Suprapubic skin (tissue), 4 donors: ENCODE results near the gene GRIFIN. TPM values are rescaled to one million over a fixed set of nuclear protein-coding genes. Genes with fewer than 3 reads are reported as not detected.

Experiments used
- DNase-seq, 2 donors: peaks; one replicate each; pipeline ENCODE4 v3.0.0-alpha.2; 2019; ENCODE audit warnings: low spot score in 2 of 2
- H3K27ac ChIP-seq: fragments of 200-600 bp; sonication (generic); one replicate; pipeline ENCODE4 v1.5.1; 2019
- H3K27me3 ChIP-seq: fragments of 200-600 bp; sonication (generic); one replicate; pipeline ENCODE4 v1.5.1; 2019
- H3K36me3 ChIP-seq: fragments of 200-600 bp; sonication (generic); one replicate; pipeline ENCODE4 v1.5.1; 2019
- H3K4me1 ChIP-seq: fragments of 200-600 bp; sonication (generic); one replicate; pipeline ENCODE4 v1.5.1; 2019
- H3K4me3 ChIP-seq: fragments of 200-600 bp; sonication (generic); one replicate; pipeline ENCODE4 v1.5.1; 2019; ENCODE audit warnings: mild to moderate bottlenecking
- H3K9me3 ChIP-seq: fragments of 200-600 bp; sonication (generic); one replicate; pipeline ENCODE4 v1.5.1; 2019
- CTCF ChIP-seq, 2 donors: fragments of 200-600 bp in 1 of 2; fragments of 450-650 bp in 1 of 2; sonication (generic) in 1 of 2; IDR thresholded peaks; one replicate each; pipeline ENCODE4 v1.5.1; 2016 to 2019; ENCODE audit warnings: antibody characterized with exemption in 2 of 2, mild to moderate bottlenecking in 1 of 2, moderate library complexity in 1 of 2
- EP300 ChIP-seq: sonication (generic); formaldehyde crosslinking; IDR thresholded peaks from one replicate; pipeline ENCODE4 v1.6.1; 2017; ENCODE audit warnings: antibody characterized with exemption
- POLR2A ChIP-seq, 2 donors: fragments of 450-650 bp; IDR thresholded peaks; one replicate each; pipeline ENCODE4 v1.6.1; 2017; ENCODE audit warnings: antibody characterized with exemption in 2 of 2, mild to moderate bottlenecking in 2 of 2, moderate library complexity in 2 of 2
- POLR2AphosphoS5 ChIP-seq, 3 donors: sonication (generic); formaldehyde crosslinking; IDR thresholded peaks; one replicate each; pipeline ENCODE4 v1.6.1; 2017; ENCODE audit warnings: antibody characterized with exemption in 3 of 3
- WGBS: methylation state at CpG from one replicate; pipeline ENCODE4 v1.1.5; 2018; 5-methylcytosine and 5-hydroxymethylcytosine counted together
- total RNA-seq, 4 donors: library from RNA; depleted of rRNA; stranded (reverse); fragments of >200 nt; gene quantifications; one replicate each; pipeline ENCODE4 v1.1.0, GENCODE V29; 2016

Gene GRIFIN
- total RNA-seq, 4 donors from 2014 or later = not detected

GRCh38 chr7:2511769-2512168 is 35.6 kb upstream of the GRIFIN start:
- Histone ChIP-seq H3K9me3 (no peaks in the 10 kb centered on the region), H3K4me1 (peaks cover 53% of the 10 kb centered on the region), H3K4me3 (peak overlapping the region; percentile 21), H3K27me3 (no peaks in the 10 kb centered on the region), H3K36me3 (no peaks in the 10 kb centered on the region), H3K27ac (peak overlapping the region; percentile 63)
- no peak for TF ChIP-seq POLR2A (IDR thresholded peaks at IDR 0.05)
- no peak for TF ChIP-seq EP300
- no peak for TF ChIP-seq POLR2AphosphoS5 (IDR thresholded peaks at IDR 0.05)
- TF ChIP-seq CTCF (IDR thresholded peaks at IDR 0.05) = no peak
- WGBS = 92% methylated on average over 6 of the region's 18 CpGs
- DNase-seq = no peak

GRCh38 chr7:2510909-2511768 is 34.9 kb upstream of the GRIFIN start:
- WGBS = 58% methylated on average over 3 of the region's 27 CpGs
- TF ChIP-seq POLR2A (IDR thresholded peaks at IDR 0.05) = no peak
- no peak for TF ChIP-seq CTCF (IDR thresholded peaks at IDR 0.05)
- no peak for TF ChIP-seq EP300
- no peak for TF ChIP-seq POLR2AphosphoS5 (IDR thresholded peaks at IDR 0.05)
- no peaks in the 10 kb centered on the region for H3K36me3 ChIP-seq
- no peaks in the 10 kb centered on the region for H3K9me3 ChIP-seq
- H3K27ac ChIP-seq = peak overlapping the region; percentile 63
- no peak for DNase-seq
- no peaks in the 10 kb centered on the region for H3K27me3 ChIP-seq
- H3K4me1 ChIP-seq = peaks cover 53% of the 10 kb centered on the region
- H3K4me3 ChIP-seq = peak overlapping the region; percentile 21

GRCh38 chr7:2510130-2510776 is 34.1 kb upstream of the GRIFIN start:
- 87% methylated on average over 8 of the region's 13 CpGs for WGBS
- TF ChIP-seq POLR2AphosphoS5 (IDR thresholded peaks at IDR 0.05) (no peak), EP300 (no peak), CTCF (IDR thresholded peaks at IDR 0.05) (no peak), POLR2A (IDR thresholded peaks at IDR 0.05) (no peak)
- DNase-seq = no peak
- no peaks in the 10 kb centered on the region for H3K27me3 ChIP-seq
- peak overlapping the region; percentile 63 for H3K27ac ChIP-seq
- H3K4me3 ChIP-seq = no peak overlapping the region
- no peaks in the 10 kb centered on the region for H3K9me3 ChIP-seq
- no peaks in the 10 kb centered on the region for H3K36me3 ChIP-seq
- peaks cover 59% of the 10 kb centered on the region for H3K4me1 ChIP-seq

- no peaks in the 10 kb centered on the region for H3K27me3 ChIP-seq
- no peak for TF ChIP-seq EP300
- TF ChIP-seq POLR2AphosphoS5 (IDR thresholded peaks at IDR 0.05) = no peak
- no peak for TF ChIP-seq POLR2A (IDR thresholded peaks at IDR 0.05)
- TF ChIP-seq CTCF (IDR thresholded peaks at IDR 0.05) = no peak
- no peak overlapping the region for H3K4me3 ChIP-seq
- peaks cover 67% of the 10 kb centered on the region for H3K4me1 ChIP-seq
- no peaks in the 10 kb centered on the region for H3K9me3 ChIP-seq
- H3K27ac ChIP-seq = no peak overlapping the region
- H3K36me3 ChIP-seq = no peaks in the 10 kb centered on the region
- 63% methylated on average over 12 of the region's 23 CpGs for WGBS
- no peak for DNase-seq
These were observed 33.2 kb upstream of the GRIFIN start for GRCh38 chr7:2509298-2509906.
